GM19351 (cell line): ENCODE data around the gene CNTNAP2.
"Not testable (repeated sequence)": the region's sequence is repeated elsewhere in the genome, so short reads cannot be mapped to it uniquely, and the experiment has no call there.

Experiments used
- ATAC-seq: cut with Tn5 transposase; IDR thresholded peaks from one replicate; pipeline ENCODE4 v1.9.1; 2021; ENCODE audit warnings: mild to moderate bottlenecking, moderate library complexity; ENCODE audit not compliant: unreplicated experiment

CNTNAP2 gene

DNA sequence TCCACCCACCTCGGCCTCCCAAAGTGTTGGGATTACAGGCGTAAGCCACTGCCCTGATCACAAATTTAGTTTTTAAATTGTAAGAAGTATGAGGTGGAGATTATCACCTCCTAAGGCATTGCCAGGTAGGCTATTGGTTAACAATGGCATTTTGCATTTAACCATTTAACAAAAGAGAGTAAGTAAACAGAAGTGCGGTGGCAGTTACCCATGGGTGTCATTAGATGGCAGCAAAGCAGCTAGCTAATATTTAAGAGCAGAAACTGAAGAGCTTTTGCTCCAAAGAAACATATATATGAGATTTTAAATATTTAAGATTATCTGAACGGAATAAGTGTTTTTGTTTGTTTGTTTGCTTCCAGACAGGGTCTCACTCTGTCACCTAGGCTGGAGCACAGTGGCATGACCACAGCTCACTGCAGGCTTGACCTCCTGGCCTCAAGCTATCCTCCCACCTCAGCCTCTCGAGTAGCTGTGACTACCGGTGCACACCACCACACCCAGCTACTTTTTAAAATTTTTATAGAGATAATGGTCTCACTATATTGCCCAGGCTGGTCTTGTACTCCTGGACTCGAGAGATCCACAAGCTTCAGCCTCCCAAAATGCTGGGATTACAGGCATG is 2148.4 kb downstream of the CNTNAP2 start:
- ATAC-seq: peak; percentile 57

DNA sequence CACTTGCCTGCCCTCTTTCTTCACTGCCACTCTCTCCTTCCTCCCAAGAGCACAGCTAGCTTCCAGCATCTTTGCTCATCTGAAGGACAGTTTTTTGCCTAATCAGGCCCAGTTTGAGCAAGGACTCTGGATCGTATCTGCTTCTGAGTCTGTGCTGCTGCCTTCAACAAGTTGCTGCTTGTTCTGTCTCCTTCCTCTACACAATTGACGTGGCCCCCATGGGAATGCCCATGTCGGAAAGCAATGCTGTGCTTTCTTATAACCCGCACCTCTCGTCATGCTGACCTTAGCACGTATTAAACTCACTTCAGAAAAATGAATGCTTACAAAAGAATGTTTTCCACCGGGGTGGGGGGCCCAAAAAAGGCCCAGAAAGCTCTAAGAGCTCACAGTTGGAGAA is 2149.3 kb downstream of the CNTNAP2 start:
- ATAC-seq: peak; percentile 34

DNA sequence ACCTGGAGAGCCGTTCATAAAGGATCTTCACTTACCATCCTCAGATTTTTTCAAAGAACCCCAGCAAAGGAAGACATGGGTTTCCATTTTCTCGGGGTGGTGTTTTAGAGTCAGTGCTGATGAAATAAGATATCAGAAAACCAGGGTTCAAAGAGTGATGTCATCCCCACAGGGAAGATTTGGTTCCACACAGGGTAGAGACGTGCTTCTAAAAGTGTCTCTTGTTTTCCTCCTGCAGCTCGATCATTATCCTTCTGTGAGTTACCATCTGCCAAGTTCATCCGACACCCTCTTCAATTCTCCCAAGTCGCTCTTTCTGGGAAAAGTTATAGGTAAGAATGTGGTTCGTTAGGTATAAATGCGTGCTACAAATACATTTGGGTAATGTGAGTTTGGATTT is 2150.2 kb downstream of the CNTNAP2 start:
- ATAC-seq: no peak

DNA sequence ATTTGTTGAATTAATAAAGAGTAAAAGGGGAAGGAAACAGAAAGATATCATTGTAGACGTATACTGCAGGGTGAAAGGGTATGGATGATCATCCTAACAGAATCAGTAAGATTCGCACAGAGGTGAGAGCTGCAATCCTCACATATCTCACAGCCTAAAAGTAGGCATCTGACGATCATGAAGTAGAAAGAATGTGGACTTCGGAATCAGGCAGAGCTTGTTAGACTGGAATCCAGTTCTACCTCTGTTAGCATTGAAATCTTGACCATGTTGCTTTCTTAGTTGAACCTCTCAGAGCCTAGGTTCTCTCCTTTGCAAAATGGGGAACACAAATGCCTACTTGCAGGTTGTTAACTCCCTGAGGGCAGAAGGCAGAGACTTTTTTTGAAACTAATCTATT is 2154.0 kb downstream of the CNTNAP2 start:
- no peak for ATAC-seq

DNA sequence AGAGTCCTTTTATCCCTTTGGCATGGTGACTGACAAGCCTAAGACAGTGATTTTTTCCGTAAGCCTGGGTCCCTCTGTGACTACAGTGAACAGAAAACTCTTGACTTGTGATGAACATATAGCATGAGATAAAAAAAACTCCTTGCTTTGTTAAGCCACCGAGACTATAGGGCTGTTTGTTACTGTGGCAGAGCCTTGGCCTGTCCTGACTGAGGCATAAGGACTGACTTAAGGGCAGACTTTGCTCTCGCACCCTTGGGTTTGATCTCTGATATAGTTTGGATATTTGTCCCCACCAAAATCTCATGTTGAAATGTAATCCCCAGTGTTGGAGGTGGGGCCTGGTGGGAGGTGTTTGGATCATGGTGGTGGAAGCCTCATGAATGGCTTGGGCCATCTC is 2157.5 kb downstream of the CNTNAP2 start:
- no peak for ATAC-seq

DNA sequence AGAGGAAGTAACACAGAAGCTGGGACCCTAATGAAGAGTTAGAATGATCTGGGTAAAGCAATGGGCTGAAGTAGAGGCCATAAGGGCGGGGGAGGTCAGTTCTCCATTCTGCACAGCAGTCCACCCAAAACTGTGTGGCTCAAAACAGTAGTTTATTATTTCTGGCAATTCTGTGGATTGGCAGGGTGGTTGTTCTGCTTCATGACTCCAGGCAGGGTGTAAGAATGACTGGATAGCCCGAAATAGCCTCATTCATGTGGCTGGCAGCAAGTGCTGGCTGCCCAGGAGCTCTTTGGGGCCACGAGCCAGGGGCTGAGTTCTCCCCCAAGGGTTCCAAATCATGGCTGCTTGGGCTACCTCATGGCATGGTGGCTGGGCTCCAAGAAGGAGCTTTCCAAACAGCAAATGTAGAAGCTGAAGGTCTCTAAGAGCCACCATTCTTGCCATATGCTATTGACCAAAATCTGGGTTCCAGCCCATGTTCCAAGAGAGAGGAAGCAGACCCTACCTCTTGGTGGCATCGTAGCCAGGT is 2158.8 kb downstream of the CNTNAP2 start:
- no peak for ATAC-seq

DNA sequence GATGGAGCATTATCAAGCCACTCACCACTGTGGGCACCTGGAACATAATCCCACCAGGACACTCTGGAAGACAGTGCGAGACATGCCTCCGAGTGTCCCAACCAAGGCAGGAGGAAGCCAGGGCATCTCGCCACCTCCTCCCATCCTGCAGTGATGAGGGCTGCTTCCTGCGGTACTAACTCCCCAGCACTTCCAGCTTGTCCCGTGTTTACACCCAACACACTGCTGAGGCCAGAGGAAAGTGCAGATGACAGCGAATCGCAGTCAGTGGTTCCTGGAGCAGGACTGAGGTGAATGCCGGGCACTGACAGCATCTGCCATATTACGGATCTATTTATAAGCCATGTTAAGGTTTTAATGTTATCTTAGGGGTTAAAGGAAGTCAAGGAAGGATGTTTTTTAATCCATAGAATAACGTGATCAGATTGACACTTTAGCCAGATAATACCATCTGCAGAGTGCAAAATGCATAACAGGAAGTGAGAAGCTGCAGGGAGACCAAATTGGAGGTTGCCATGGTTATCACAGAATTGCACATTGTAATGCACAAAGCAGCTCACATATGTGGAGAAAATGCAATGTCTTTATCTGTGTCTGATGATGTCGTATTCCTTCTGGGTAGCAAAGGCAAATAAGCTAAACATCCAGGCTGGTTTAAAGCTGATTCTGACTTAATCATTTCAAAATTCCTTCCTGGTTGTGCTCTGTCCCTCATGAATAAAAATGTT is 2159.9 kb downstream of the CNTNAP2 start:
- ATAC-seq: peak; percentile 71

DNA sequence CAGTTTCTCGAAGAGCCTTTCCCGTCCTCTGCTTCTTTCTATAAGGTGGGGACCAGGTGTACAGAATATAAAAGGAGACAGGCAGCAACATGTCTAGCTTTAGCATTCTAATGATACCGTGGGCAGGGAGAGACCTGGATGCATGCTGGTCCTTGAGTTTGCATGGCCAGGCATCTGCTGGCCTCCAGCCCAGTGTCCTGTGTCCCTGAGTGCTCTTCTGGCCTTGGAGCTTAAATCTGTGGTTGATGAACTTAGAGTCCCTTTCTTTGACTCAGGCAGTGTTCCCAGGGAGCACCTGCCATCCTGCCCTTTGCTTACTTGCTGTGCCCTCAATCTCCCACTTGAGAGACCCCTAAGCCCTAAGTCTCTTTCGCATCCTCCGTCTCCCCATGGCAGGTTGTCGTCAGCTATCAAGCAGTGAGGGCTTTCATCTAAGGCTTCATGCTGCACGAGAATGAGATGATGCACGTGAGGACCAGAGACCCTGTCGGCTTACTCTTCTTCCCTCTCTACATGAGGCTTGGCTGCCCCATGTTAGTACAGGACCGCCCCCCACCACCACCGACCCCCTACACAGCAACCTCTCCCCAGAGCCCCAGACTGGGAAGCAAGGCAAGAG is 2160.6 kb downstream of the CNTNAP2 start:
- ATAC-seq: no peak

DNA sequence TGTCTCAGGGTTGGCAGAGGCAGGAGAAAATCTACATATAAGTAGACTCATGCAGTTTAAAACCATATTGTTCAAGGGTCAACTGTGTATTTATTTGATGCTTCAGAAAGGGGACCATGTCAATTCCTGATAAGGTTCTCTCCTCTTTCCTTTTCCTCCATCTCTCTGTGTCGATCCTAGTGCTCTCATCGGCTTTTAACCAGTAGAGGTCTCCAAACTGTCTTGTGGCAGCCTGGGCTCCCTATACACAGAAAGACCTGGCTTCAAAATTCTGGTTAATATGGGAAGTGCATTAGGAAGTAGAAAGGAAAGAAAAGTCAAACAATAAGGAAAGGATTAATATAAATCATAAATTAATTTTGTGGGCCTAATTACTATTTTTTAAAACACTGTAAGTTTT is 2169.5 kb downstream of the CNTNAP2 start:
- no peak for ATAC-seq

DNA sequence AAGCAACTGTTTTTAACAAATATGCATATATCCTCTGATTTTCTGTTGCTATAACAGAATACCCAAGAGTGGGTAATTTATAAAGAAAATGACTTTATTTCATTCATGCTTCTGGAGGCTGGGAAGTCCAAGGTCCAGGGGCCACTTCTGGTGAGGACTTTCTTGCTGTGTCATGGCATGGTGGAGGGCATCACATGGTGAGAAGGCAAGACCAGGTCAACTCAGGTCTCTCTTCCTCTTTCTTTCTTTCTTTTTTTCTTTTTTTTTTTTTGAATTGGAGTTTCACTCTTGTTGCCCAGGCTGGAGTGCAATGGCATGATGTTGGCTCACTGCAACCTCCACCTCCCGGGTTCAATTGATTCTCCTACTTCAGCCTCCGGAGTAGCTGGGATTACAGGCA is 2170.9 kb downstream of the CNTNAP2 start:
- ATAC-seq: no peak

DNA sequence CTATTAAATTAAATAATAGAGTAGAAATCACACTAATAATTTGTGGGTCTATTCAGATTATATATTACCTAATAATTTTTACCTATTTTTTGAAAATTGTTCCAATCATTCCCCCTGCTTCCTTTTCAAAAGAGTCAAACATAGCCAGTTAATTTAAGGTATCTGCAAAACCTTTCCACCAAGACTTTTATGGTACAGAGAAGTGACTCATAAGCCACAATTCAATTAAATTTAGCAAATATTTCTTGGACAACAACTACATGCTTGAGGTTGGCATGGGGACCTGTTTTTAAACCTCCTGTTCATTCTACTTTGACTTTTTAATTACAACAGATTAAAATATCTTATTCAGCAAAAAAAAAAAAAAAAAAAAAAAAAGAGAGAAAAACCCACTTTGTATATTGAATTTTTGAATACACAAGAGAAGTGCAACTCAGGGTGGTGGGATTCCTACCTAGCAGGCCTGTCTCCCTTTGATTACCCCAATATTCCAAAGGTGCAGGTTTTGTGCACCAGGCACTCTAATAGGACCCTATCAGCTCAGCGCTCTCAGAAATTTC is 2172.1 kb downstream of the CNTNAP2 start:
- ATAC-seq: no peak

DNA sequence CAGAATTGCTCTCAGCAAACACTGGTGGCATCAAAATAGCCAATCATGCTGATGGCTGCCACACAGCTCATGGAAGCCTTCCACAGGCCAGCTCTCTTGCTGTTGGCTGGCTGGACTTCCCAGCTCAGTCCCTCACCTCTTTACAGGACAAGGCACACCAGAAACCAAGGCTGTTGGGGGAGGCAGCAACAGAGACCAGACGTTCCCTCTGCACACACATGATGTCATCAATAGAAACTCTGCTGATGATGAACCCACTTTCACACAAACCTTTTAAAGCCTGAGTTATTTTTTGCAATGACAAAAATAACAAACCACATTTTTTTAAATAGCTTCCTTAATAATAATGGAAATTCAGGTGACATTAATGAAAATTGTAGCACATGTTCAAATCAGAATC is 2173.0 kb downstream of the CNTNAP2 start:
- peak; percentile 97 for ATAC-seq

DNA sequence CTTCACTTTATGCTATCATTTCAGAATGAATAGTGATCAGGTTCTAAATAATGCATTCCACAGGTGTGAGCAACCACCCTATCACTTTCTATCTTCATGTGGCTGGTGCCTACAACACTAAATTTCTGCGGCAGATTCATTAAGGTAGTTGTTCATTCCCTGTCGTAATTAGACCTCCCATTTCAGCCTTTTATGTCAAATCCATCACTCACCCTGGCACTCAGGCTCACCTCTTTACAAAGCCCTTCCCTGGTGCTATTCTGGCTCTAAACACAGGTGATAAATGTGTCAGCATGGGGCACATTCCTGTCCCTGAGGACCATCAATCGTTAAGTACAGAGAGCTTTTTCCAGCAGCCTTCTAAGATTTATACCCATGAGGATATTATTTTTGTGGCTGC is 2173.9 kb downstream of the CNTNAP2 start:
- ATAC-seq: no peak

DNA sequence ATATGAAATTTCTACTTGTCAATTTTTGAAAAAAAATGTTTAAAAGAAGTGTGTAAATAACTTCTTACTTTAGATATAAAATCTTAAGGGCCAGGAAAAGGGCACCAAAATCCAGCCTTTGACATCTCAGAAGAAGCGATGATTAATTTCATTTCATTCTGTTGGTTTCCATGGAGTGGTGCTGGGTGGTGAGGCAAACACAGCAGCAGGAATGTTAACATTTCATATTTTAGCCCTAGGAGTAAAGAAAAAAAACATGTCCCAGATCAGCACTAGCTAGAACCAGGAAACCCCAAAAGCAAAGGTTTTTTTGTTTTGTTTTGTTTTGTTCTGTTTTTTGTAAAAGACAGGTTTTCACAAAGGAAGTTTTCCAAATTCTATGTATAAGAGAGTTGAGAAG is 2175.2 kb downstream of the CNTNAP2 start:
- ATAC-seq: no peak

DNA sequence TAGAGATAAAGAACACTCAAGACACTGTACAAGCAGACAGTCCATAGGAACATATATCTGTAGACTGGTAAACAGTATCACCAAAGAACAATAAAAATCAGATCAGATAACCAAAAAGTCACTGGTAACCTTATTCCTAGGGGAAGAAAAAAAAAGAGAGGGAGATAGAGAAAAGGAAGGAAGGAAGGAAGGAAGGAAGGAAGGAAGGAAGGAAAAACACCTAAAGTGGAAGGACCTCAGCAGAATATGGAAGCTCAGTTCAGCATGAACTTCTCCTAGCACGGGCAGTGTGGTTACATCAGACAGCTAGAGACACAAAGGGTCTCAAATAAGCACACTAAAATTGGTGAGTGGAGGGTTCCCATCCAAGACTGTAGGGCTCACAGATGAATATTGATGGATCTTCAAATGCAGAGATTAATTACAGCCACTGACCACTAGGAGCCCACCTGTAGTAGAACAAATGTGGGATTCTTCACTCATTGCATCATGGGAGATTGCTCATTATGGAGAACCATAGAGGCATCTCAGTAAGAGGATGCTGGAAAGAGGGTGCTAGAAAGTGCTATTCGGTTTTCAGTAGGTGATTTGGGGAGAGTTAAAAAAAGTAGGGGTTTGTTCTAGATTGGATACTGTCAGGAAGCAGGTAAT is 2180.5 kb downstream of the CNTNAP2 start:
- ATAC-seq: no peak

DNA sequence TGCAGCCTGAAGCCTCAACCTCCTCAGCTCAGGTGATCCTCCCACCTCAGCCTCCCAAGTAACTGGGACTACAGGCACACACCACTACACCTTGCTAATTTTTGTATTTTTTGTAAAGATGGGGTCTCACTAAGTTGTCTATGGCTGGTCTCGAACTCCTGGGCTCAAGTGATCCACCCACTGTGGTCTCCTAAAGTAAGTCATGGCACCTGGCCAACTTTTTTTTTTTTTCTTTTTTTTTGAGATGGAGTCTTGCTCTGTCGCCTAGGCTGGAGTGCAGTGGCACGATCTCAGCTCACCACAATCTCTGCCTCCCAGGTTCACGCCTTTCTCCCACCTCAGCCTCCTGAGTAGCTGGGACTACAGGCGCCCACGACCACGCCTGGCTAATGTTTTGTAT is 2182.2 kb downstream of the CNTNAP2 start:
- ATAC-seq: not testable (repeated sequence)

DNA sequence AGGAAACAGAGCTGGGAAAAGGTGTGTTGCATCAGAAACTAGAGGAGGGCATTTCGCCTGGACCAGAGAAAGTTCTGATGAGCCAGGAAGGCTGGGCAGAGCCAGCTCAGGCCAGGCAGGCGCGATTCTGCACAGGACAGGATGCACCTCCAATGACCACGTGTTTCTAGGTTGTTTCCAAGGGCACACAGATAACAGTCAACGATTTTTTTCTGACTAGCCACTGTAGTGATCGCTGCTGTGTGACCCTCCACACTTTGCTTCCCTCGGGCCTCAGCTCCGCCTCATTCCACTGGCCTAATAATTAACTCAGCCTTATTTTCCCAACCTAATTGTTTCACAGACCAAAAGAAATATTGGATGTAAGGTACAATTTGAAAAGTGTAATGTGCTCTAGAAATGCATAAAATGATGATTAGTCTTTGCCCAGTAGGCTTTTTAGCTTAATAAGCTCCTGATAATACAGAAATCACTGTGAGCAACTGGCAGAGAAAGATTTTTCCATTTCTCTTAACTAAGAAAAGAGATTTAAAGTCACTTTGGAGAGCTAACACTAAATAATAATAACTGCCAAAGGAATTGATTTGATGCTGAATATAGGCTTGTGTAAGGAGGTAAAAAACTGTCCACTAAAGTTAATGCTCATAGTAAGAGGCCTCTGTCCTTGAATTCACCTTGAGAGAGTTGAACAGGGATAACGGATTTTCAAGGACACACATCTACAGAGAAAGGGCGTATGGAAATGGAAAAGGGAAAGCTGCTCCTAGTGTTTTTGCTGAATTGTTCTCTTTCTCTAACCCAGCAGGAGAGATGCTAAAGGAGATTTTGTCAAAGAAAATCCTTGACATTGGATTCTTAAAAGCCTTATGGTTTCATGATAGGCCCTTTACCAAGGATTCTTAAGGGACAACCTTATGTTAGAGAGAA is 2183.0 kb downstream of the CNTNAP2 start:
- no peak for ATAC-seq

DNA sequence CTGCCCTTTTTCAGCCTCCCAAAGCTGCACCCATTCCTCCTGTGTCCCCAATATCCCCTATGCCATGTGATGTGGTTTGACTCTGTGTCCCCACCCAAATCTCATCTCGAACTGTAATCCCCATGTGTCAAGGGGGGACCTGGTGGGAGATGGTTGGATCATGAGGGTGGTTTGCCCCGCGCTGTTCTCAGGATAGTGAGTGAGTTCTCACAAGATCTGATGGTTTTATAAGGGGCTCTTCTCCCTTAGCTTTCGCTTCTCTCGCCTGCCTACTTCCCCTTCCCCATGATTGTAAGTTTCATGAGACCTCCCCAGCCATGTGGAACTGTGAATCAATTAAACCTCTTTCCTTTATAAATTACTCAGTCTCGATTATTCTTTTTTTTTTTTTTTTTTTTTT is 2185.8 kb downstream of the CNTNAP2 start:
- not testable (repeated sequence) for ATAC-seq

DNA sequence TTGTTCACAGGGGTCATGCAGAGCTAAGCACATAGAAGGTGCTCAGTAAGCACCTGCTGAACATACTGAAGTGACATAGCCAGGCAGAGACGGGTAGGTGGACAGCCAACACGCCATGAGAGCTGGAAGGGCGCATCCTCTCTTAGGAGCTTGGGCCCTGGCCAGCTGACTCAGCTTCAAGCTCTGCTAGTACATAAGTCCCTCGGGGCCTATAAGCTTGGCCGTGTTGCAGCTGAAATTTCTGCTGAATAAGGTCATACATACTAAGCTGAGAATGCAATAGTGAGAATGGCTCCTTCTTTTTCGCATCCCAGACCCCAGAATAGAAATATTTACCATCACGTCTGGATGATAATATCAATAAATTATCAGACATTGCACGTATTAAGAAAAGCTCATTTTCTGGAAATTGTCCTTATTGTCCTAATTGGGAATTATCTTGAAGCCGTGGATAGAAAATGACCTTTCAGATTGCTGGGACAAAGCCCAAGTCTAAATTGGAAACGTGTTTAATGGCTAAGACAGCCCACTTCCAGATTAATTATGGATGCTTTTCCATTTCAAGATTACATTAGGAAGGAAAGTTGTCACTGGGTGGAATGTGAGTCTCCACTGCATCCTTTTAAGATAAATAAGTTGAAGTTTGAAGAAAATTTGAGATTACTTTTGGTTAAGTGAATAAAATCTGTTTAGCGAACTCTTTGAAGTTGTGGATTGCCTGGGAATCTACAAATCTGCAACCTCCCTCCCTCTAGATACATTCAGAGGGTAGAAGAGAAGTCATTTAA is 2186.9 kb downstream of the CNTNAP2 start:
- ATAC-seq: no peak

DNA sequence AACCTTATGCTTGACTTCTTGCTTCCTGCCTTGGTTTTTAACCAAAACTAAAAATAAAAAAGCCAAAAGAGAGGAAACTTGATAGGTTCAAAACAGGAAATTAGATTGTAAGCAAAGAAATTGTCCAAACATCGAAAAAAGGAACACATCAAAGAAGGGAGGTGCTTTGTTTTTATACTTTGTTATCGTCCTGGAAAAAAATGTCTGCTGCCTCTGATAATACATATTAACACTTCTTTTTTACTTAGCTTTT is 2187.4 kb downstream of the CNTNAP2 start:
- ATAC-seq: no peak
